Activated CD4-positive, CD25-positive, alpha-beta regulatory T cell (primary cell): Measurements from ENCODE around the gene OR2T10.
"Not testable (repeated sequence)": the region's sequence is repeated elsewhere in the genome, so short reads cannot be mapped to it uniquely, and the experiment has no call there.

Source experiments
- DNase-seq, 4 experiments: peaks; one replicate each; lab custom pipeline; 2025; lab: John Stamatoyannopoulos, UW

The OR2T10 gene, protein sequence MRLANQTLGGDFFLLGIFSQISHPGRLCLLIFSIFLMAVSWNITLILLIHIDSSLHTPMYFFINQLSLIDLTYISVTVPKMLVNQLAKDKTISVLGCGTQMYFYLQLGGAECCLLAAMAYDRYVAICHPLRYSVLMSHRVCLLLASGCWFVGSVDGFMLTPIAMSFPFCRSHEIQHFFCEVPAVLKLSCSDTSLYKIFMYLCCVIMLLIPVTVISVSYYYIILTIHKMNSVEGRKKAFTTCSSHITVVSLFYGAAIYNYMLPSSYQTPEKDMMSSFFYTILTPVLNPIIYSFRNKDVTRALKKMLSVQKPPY

DNA sequence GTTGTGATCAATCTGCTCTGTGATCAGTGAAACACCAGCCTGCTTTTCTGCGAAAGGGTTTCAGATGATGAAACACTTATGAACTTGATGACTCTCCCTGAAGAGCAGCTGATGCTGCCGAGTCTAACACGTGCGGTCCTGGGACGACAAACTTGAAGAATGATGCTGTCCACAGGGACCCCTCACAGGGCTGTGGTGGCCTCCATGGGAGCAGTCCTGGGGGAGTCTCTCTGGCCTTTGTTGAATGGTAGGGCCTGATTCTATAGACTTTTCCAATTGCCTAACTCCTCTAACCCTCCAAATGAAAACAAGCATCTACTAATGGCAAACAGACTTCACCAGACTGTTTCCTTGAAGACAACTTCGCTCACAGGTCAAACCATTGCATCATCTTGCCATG is at the start of gene OR2T10:
Gene OR2T10 (minus strand): TSS at position 112 of the 400 bp plus-strand sequence. CDS start 3,932 bp downstream, outside the sequence.
- no peak for DNase-seq

DNA sequence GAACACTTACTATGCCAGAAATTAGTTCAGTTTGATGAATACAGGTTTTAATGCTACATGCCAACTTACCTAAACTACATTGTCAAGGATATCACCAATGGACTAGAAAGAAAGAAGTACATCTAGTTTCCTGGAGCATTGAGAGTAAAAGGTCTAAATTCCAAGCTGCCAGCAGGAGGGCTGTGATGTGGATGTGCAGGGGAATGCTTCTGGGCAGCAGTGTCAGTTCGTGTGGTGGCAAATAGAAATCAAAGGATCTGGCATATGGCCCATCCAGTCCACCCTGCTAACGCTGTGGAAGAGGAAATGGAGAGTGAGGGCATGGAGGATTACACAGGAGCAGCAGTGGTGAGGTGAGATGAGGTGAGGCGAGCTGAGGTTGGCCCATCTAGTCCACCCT is 47.7 kb upstream of the OR2T10 start, which contains the start of gene OR2T35:
Gene OR2T35 (minus strand): TSS at position 101 of the 400 bp plus-strand sequence. CDS start 6,020 bp downstream, outside the sequence.
- DNase-seq = not testable (repeated sequence)

DNA sequence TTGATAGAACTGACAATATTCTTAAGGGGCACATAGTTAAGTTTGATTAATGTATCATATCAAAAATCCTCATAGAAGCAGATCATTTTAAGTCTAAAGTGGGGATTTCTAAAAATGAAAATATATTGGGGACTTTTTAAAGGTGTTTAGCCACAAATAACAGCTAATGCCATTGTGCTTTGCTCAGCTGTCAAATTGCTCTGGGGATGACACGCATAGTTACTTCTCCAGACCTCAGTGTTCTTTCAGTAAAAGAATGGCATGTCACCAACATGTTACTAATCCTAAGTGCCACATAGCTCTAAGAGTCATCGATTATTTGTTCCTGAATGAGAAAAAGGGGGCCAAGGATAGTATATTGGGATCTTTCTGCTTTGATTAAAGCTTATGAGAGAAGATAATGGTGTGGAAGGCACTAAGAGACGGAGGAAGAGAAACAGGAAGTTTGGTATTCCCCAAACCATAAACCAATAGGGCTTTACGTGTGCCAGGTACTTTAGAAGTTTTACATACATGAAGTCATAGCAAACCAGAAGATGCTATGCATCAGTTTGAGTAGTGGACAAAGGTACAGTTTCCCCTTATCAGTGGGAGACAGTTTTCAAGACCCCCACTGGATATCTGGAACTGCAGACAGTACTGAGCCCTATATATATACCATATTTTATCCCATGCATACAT is 45.6 kb upstream of the OR2T10 start:
- DNase-seq = not testable (repeated sequence)

DNA sequence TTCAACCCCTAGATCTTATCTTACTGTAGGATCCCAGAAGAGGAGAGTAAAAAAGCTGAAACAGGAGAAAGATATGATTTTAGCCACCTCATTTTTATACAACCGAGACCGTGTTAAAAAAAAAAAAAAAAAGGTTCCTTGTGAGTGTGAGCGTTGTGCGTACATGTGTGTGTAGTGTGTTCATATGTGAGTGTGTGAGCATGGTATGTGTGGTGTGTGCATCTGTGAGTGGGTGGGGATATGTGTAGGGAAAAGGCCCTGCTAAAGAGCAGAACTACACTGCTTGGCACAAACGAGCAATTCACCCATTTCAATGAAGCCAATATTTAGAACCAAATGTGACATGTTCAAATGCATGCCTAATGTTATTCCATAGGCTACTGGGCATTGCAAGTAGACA is 44.1 kb upstream of the OR2T10 start:
- not testable (repeated sequence) for DNase-seq

DNA sequence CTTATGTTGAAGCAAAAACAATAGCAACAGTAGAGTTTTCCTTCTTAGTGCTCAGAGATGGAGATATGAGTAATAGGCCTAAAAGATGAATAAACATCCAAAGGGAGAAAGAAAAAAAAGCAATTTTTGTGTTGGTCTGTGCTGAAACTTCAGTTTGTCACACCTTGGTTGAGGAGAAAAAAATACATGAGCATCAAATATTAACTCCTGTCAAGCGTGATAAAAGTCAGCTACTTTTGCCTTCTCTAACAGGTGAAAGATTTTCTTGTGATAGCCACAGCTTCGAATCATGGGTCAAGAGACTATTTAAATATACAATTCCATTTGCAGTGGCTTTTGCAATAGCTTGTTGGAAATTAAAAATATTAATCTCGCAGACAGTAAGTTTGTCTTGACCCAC is 43.4 kb upstream of the OR2T10 start:
- DNase-seq = not testable (repeated sequence)

DNA sequence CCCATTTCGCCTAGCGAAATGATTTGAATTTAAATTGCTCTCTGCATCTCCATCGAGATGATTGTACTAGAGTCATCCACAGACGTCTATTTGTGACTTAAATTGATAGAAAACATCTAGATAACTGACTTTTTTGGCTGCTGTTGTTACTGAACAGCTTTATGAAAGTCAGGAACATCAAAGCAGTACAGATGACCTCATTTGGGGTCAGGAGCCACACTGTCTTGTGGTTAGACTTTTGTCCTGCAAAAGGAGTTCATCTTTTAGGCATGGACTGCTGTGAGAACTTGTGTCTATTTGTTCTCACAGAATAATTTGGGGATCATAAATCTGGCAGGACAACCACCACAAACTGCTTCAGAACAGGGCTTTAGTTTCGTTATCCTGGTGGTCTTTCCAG is 42.2 kb upstream of the OR2T10 start:
- DNase-seq = not testable (repeated sequence)

DNA sequence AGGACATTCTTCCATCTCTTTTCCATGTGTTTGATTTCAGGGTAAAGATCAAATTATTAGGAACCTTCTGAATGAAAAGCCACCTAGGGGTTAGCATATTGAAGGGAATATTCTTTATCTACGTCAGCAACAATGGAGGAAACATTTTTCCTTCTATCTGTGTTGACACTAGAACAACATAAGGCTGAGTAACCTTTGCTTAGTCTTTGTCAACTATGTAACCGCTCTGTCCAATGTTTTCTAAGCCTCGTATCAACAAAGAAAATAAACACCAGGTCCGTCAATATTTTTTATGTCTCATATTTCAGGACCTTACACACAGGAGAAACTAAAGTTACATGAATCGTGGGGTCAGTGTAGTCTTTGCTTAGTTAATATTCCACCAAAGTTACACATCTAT is 39.1 kb upstream of the OR2T10 start:
- not testable (repeated sequence) for DNase-seq

DNA sequence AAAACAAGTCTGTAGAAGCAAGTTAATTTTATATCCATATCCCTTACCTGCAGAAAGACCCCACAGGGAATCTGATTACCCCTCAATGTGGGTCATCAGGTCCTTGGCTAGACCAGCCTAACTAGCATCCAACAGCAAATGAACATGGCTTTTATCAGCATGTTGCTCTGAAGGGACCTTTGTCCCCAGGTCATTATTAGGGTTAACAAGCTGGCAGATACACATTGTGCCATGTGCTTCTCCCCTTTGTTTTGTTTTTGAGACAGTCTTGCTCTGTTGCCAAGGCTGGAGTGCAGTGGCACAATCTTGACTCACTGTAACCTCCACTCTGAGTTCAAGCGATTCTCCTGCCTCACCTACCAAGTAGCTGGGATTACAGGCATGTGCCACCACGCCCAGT is 37.5 kb upstream of the OR2T10 start, which contains the start of gene OR2T11:
Gene OR2T11 (minus strand): TSS at position 101 of the 400 bp plus-strand sequence. CDS start 7,963 bp downstream, outside the sequence.
- DNase-seq = not testable (repeated sequence)

DNA sequence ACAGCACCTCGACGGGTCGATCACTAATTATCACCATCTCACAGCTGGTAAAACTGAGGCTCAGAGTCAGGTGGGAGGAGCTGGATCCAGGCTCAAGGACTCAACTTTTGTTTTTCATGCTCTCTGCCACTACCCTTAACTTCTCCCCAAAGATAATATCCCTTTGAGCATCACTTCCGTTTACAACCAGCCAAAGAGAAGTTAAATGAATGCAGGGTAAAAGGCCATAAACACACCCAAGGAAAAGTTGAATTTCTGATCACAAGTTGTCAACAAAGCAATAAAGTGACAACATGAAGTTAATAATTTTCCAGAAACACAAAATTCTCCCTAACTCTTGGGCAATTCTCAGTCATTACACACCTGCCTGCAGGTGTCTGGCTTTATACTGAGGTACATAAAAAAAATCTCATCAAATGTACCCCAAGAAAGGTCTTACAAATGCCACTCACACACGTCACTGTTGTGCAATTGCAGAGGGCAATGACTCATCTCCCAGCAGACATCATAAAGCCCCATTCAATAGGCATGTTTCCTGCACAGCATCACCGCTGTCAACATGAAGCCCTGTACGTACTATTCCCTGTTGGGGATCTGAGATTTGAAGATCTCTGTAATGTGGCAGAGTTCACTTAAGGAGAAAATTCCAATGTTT is 34.0 kb upstream of the OR2T10 start:
- no peak for DNase-seq

DNA sequence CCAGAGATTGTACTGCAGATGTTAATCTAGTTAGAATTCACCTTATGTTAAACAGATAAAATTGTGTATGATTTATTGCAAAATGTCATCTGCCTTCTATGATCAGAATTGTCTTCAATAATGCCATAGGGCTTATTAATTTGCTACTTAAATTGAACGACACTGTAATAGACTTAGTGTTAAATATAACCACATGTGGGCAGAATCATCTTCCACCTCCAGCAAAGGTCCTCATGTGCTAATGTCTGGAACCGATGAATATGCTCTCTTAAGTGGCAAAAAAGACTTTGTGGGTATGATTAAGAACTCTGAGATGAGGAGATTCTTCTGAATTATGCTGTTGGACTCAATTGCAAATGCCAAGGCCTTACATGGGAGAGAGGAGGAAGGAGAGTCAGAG is 33.1 kb upstream of the OR2T10 start:
- no peak for DNase-seq

DNA sequence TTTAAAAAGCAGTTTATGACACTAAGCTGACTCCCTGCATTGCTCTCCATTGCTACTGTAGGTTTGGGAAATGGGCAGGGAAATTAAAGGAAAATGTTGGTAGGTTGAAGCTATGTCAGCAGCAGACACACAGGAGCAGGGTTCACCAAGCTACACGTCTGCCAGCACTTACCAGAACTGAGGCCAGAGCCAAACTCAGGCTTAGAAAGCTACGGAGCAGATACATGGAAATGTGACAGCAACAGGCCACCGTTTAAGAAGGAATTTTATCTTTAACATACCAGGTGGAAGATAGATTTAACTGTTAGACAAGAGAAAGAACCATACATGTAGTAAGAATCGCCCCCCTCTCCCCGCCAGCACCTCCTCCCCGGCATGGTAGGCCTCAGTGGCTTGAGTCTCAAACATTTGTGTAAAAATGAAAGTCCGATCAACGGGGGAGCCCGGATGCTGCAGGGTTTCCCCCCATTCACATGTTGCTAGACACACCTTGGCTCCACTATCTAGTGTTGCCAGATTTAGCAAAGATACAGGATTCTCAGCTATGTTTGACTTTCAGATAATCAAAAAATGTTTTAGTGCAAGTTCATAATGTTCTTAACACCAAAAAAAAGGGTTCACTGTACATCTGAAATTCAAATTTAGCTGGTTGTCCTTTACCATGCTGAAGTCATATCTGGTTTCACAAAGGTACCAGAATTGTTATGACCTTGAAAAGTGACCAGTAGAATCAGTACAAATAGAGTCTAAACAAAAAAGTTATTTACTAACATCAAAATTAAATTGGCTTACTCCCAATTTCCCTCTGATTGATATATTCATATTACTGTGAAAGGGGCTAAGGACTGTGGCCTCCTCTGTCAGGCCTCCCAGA is 30.7 kb upstream of the OR2T10 start:
- no peak for DNase-seq

DNA sequence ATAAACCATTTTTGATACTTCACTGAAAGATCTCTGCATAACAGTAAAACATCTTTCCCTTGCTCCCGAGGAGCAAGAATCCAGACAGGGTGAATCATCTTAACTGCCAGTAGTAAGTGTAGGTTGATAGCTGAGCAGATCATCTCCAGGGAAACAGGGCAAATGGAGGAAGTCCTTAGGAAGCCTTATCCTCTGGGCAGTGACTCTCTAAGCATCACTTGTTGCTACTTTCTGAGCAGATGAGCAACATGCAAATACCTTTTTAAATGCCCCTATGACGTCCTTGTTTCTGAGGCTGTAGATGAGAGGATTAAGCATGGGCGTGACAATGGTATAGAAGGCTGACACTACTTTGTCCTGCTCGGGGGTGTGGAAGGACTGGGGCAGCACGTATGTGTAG is 28.5 kb upstream of the OR2T10 start:
- no peak for DNase-seq

DNA sequence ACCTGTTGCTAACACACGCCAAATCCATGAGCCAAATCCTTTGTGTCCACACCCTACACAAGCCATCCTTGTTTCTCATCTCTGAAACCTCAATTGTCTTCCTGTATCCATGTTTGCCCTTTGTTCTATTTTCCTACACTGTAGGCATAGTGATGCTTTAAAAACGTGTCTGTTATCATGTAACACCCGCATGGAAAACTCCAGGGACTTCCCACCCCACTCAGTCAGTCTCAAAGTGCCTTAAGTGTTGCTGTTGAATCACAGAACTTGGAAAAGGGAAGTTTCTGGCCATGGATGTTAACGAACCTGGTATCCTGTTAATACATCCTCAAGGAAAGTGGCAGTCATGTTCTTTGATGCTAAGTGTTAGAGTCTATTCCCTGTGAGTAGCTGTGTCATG is 27.7 kb upstream of the OR2T10 start:
- no peak for DNase-seq

DNA sequence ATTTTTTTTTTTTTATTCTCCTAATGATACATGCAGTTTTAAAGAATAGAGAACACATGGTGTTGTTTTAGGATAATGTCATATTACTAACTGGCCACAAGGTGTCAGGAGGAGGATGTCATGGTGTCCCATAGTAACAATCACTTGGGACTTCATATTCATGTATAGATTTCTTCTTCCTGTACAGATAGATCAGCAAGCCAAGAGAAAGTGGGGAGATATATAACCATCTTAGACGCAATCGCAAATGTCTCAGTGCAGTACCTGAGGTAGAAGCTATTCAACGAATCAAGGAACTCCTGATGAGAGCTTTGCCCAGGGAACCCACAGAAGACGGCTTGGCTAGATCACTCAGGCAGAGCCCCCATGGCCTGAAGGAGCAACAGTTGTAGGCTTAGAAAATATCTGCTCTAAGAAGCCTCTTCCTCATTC is 25.1 kb upstream of the OR2T10 start:
- no peak for DNase-seq

DNA sequence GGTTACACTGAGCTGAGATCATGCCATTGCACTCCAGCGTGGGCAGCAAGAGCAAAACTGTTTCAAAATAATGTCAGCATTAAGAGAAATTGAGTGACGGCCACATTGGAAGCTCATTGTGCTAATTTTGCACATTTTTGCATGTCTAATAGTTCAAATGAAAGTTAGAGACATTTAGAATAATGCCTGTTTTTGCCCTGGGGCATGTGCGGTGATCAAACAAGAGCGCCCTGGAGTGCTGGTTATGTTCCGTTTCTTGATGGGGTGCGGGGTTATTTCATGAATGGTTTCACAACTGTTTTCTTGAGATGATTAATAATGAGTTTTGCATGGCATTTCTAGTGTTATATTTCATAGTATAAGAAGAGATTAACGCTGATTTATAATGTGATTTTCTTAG is 24.3 kb upstream of the OR2T10 start:
- DNase-seq = no peak

DNA sequence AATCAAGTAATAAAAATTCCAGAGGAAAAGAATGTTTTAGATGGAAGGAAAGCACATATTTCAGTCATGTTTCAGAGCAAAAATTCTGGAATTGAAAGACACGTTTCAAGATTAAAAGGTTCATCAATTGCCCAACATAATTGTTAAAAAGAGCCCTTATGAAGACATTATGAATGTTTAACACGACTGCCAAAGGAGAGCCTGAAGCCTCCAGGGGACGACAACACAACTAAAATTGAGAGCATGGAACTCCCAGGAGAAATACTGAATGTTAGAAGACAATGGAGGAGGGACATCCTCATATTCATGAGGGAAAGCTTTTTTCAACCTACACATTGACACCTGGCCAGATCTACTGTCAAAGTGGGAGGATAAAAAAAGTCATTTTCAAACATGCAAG is 21.4 kb upstream of the OR2T10 start:
- peak in 2 of 4 experiments; percentile 8 to 13 for DNase-seq

DNA sequence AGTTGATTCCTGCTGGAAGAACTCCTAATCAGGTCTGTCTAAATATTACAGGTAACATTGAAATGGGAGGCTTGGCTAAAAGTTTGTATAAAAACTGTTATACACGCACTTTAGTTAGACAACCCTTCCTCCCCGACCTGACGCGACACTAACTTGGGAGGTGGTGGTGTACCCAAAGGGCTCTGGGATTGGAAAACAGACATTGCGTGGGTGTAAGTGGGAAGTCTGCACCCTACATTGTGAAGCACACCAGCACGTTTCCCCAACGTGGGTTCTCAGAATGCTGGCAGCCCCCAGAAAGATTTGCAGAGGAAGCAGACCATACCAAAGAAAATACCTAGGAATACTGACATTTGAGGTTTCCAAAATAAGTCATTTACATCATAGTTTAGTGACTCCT is 20.6 kb upstream of the OR2T10 start:
- DNase-seq = no peak

DNA sequence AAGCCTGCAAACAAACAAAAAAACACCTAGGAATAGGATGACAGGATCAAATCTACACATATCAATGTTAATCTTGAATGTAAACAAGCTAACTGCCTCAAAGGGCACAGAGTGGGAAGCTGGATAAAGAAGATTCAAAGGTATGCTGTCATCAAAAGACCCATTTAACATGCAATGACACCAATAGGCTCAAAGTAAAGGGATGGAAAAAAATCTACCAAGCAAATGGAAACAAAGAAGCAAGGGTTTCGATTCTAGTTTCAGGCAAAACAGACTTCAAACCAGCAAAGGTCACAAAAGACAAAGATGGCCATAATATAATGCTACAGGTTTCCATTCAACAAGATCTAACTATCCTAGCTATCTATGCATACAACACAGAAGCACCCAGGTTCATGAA is 16.2 kb upstream of the OR2T10 start:
- no peak for DNase-seq

DNA sequence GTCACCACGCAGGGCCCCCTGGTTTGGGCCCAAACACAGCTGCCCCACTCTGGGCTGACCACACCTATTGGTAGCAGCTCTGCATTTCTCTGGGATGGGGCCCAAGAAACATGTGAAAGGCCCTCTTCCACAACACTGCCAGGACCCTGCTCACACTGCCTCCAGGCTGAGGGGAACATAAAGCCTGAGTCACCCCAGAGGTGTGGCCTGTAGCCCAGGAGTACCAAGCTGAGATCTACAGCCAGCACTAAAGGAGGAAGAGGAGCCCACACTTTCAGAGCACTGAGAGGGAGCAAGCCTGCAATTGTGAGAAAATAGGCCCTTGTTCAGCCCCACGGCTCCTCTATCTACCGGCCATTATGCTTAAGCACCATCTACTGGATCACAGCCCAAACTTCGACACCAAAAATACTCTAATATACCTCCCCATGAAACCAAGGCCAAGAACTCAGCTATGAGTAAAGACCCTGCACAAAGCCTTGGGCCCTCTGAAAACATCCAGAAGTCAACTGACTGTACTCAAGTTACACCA is 14.4 kb upstream of the OR2T10 start:
- DNase-seq = no peak

DNA sequence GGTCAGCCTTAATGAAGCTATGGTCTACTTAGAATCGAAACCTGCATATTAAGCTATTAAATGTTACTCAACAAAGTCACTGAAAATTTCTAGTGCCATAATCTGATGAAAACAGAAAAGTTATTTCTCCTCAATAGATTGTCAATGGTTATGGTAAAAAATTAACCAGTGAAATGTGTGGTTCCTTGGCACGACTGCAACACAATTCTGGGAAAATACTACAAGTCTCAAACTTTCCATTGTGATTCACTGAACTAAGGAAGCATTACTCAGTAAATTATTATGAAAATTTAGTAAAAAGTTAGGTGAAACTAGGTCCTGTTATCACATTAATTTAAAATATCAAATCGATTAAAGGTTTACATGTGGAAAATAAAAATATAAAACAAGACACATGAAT is 12.8 kb upstream of the OR2T10 start:
- no peak for DNase-seq

DNA sequence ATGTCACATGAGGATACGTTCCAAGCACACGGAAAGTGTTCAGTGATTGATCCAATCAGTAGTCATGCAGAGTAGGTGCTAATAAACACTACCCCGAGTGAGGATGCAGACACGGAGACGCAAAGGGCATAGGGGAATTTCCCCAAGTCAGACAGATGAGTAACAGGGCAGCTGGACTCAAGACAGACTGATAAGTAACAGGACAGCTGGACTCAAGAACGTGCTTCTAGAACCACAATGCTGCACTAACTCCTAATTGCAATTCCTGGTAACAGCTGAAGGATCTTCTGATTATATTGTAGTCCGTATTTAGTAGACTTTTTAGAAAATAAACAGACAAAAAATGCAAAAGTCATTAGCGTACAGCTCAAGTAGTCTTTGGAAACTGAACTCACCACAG is 1.9 kb upstream of the OR2T10 start:
- DNase-seq = no peak
